ENCODE data around the gene EIF4E.

The EIF4E gene

GRCh38 chr4:98908703-98909262 lies 20.1 kb downstream of the EIF4E start:
- DNase-seq (ENCODE audit: low spot score): no peak
- no peak for TF ChIP-seq CTCF (IDR thresholded peaks at IDR 0.05; ENCODE audit: extremely low read depth, missing control alignments)

GRCh38 chr4:98908182-98908581 lies 20.8 kb downstream of the EIF4E start:
- no peak for DNase-seq (ENCODE audit: low spot score)
- TF ChIP-seq CTCF (IDR thresholded peaks at IDR 0.05; ENCODE audit: extremely low read depth, missing control alignments): no peak

- no peak for DNase-seq (ENCODE audit: low spot score)
- TF ChIP-seq CTCF (IDR thresholded peaks at IDR 0.05; ENCODE audit: extremely low read depth, missing control alignments): no peak
Observed at GRCh38 chr4:98905839-98906238, 23.1 kb downstream of the EIF4E start.

- no peak for DNase-seq (ENCODE audit: low spot score)
- no peak for TF ChIP-seq CTCF (IDR thresholded peaks at IDR 0.05; ENCODE audit: extremely low read depth, missing control alignments)
Observed at GRCh38 chr4:98905297-98905696, 23.6 kb downstream of the EIF4E start.

GRCh38 chr4:98903963-98904362 lies 25.0 kb downstream of the EIF4E start:
- no peak for DNase-seq (ENCODE audit: low spot score)
- TF ChIP-seq CTCF (IDR thresholded peaks at IDR 0.05; ENCODE audit: extremely low read depth, missing control alignments): no peak

GRCh38 chr4:98903561-98903960 lies 25.4 kb downstream of the EIF4E start:
- no peak for DNase-seq (ENCODE audit: low spot score)
- TF ChIP-seq CTCF (IDR thresholded peaks at IDR 0.05; ENCODE audit: extremely low read depth, missing control alignments): no peak

- DNase-seq (ENCODE audit: low spot score): no peak
- TF ChIP-seq CTCF (IDR thresholded peaks at IDR 0.05; ENCODE audit: extremely low read depth, missing control alignments): no peak
Observed at GRCh38 chr4:98899277-98899676, 29.7 kb downstream of the EIF4E start.
